ENCODE measurements around the gene ANKRD37.

DNA sequence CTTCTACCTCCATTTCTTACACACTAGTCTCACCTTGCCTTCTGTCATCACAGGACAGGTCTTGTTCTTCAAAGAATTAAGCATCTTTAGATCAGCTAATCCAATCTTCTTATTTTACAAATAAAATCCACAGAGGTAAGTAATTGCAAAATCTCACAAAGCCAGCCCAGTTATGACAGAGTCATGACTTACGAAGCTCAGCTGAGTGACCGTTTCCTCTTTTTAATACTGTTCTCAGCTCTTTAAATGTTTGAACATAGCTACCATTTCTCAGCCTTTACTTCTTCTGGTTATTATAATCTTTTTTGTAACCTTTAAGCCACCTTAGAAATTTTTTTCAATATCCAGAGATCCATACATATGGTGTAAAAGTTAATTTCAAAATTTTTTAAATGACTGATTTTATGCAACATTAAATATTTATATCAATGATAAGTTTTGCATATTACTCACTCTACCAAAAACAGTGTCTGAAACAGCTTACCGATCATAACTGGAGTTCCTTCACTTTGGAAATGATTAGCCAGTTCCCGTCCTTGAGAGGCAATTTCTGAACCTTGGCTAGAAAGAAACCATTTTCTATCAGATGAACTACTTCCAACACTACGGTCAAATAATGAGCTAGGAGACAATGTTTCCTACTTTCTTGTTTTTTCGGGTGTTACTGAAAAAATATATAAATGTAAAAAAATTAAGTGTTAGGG is 8.8 kb downstream of the ANKRD37 start:
- no peak for TF ChIP-seq FOXM1 (IDR thresholded peaks at IDR 0.05; ENCODE audit: borderline replicate concordance)
- no peak for TF ChIP-seq FOXK2 (IDR thresholded peaks at IDR 0.05)
- TF ChIP-seq L3MBTL2 (conservative IDR thresholded peaks at IDR 0.05), result no peak
- no peak for TF ChIP-seq FOXA1 (IDR thresholded peaks at IDR 0.05)
- no peak for TF ChIP-seq LEF1 (IDR thresholded peaks at IDR 0.05; ENCODE audit: borderline replicate concordance)
- no peak for TF ChIP-seq BHLHE40 (IDR thresholded peaks at IDR 0.05; ENCODE audit: borderline replicate concordance)
- no peak for TF ChIP-seq ELF4 (IDR thresholded peaks at IDR 0.05)
- TF ChIP-seq ZNF384 (IDR thresholded peaks at IDR 0.05), result no peak
- TF ChIP-seq HDGF (IDR thresholded peaks at IDR 0.05; ENCODE audit: borderline replicate concordance), result no peak
- no peak for TF ChIP-seq SUZ12 (IDR thresholded peaks at IDR 0.05)
- no peak for TF ChIP-seq SP1 (IDR thresholded peaks at IDR 0.05)
- no peak for TF ChIP-seq ARNT (IDR thresholded peaks at IDR 0.05)
- TF ChIP-seq NFRKB (IDR thresholded peaks at IDR 0.05), result no peak
- TF ChIP-seq TARDBP (IDR thresholded peaks at IDR 0.05), result no peak
